Measurements from ENCODE around the gene PWWP2A. TPM values are rescaled to one million over a fixed set of nuclear protein-coding genes. Genes with fewer than 3 reads are reported as not detected.

Gene PWWP2A
- total and polyA plus RNA-seq, 2 of the 4 experiments (the other 2 are of a cell fraction): 8.8 to 12.5 TPM

GRCh38 chr5:160158087-160158486, 38.8 kb upstream of the PWWP2A start:
- intact Hi-C loops (cut with micrococcal nuclease) (no loop called here), dilution Hi-C loops (cut with HindIII; ENCODE audit: low sequenced_read_pairs, unreplicated experiment) (no loop called here), in situ Hi-C loops (cut with MboI; ENCODE audit: low sequenced_read_pairs) (no loop called here)
- H3K4me3 ChIP-seq (ENCODE audit: insufficient read depth, low read depth, low read length): no peak overlapping the region
- no peak overlapping the region for H3K14ac ChIP-seq (replicated peaks; ENCODE audit: low read depth, low read length)
- TF ChIP-seq SMC3 (IDR thresholded peaks at IDR 0.05; ENCODE audit: low read depth, low read length) (no peak), MAZ (IDR thresholded peaks at IDR 0.05; ENCODE audit: borderline replicate concordance, low read depth, low read length) (no peak), CHD1 (IDR thresholded peaks at IDR 0.05; ENCODE audit: low read depth, low read length) (no peak), MXI1 (IDR thresholded peaks at IDR 0.05; ENCODE audit: borderline replicate concordance, low read depth, low read length) (no peak), CTCF (conservative IDR thresholded peaks at IDR 0.05; ENCODE audit: low read depth, low read length) (no peak), USF2 (IDR thresholded peaks at IDR 0.05; ENCODE audit: low read depth, low read length) (no peak), RAD21 (IDR thresholded peaks at IDR 0.05; ENCODE audit: low read length) (no peak), BHLHE40 (IDR thresholded peaks at IDR 0.05; ENCODE audit: low read depth, low read length) (no peak), RFX5 (IDR thresholded peaks at IDR 0.05; ENCODE audit: low read depth, low read length) (no peak), CEBPB (IDR thresholded peaks at IDR 0.05; ENCODE audit: low read depth, low read length) (no peak), MAFK (IDR thresholded peaks at IDR 0.05; ENCODE audit: low read depth, low read length) (no peak), FOS (IDR thresholded peaks at IDR 0.05; ENCODE audit: low read depth, low read length) (no peak), POLR2A (IDR thresholded peaks at IDR 0.05; ENCODE audit: low read depth, low read length) (no peak), ELK1 (IDR thresholded peaks at IDR 0.05; ENCODE audit: borderline replicate concordance, low read depth, low read length) (no peak)
- no peaks in the 10 kb centered on the region for H3K36me3 ChIP-seq (ENCODE audit: control insufficient read depth, insufficient read depth, low read length)
- H2BK120ac ChIP-seq (ENCODE audit: low read depth, low read length): no peak overlapping the region
- H3K4me1 ChIP-seq (ENCODE audit: control insufficient read depth, insufficient read depth, low read length): peaks cover 2% of the 10 kb centered on the region; the same call in 1 of the 2 replicates
- H2AK5ac ChIP-seq (ENCODE audit: low read depth, low read length): 0 out of 2 replicates have a peak overlapping the region, but pooled peaks have one; percentile 49
- H3K79me1 ChIP-seq (ENCODE audit: low read depth in 1 of 2, low read length in 2 of 2): no peaks in the 10 kb centered on the region
- H2BK20ac ChIP-seq (ENCODE audit: low read depth, low read length): no peak overlapping the region
- H3K9me1 ChIP-seq (ENCODE audit: insufficient read depth, low read length): no peaks in the 10 kb centered on the region
- no peak overlapping the region for H4K8ac ChIP-seq (ENCODE audit: low read depth in 2 of 2, low read length in 2 of 2)
- H3K56ac ChIP-seq (ENCODE audit: extremely low read depth, insufficient read depth, low read length): no peak overlapping the region
- ATAC-seq (ENCODE audit: low read depth) (no peak), DNase-seq (no peak)
- H2BK15ac ChIP-seq (ENCODE audit: low read depth, low read length): no peak overlapping the region; the same call in 2 of the 3 replicates
- no peak overlapping the region for H3K4ac ChIP-seq (ENCODE audit: low read depth, low read length)
- no peak overlapping the region; the same call in 1 of the 2 replicates for H4K91ac ChIP-seq (ENCODE audit: insufficient read depth, low read depth, low read length)
- ChIA-PET CTCF (no interaction called here), POLR2A (ENCODE audit: unreplicated experiment) (no interaction called here)
- no peak overlapping the region for H2AK9ac ChIP-seq (replicated peaks; ENCODE audit: low read depth, low read length, poor library complexity)
- BruUV-seq (replicated peaks): no TSS peak
- H2BK5ac ChIP-seq (ENCODE audit: low read depth, low read length, poor library complexity, severe bottlenecking): no peak overlapping the region
- peak overlapping the region; percentile 33 for H2AFZ ChIP-seq (replicated peaks; ENCODE audit: low read length, poor library complexity)
- H3K23ac ChIP-seq (ENCODE audit: low read depth, low read length): 0 out of 2 replicates have a peak overlapping the region, but pooled peaks have one; percentile 33
- H3K27ac ChIP-seq (ENCODE audit: insufficient read depth, low read length): no peak overlapping the region
- no peaks in the 10 kb centered on the region for H3K27me3 ChIP-seq (ENCODE audit: control insufficient read depth, insufficient read depth, low read length)
- H3K9me3 ChIP-seq (ENCODE audit: control insufficient read depth, insufficient read depth, low read length): no peaks in the 10 kb centered on the region
- no peak overlapping the region for H3K18ac ChIP-seq (ENCODE audit: low read depth, low read length)
- H4K5ac ChIP-seq (ENCODE audit: low read depth, low read length): no peak overlapping the region
- 100% methylated on average over 2 of the region's 9 CpGs; no CpG with 5 or more reads in 1 of the 2 experiments for WGBS, 2 experiments (ENCODE audit: extremely low coverage in 2 of 2, insufficient read length in 1 of 2)
- no peak overlapping the region for H3K9ac ChIP-seq (ENCODE audit: low read depth, low read length)
- no peak overlapping the region for H3K4me2 ChIP-seq (ENCODE audit: low read depth, low read length)
- no peaks in the 10 kb centered on the region for H4K20me1 ChIP-seq (ENCODE audit: insufficient read depth, low read length)

Data from IMR-90 (cell line).